Stomach smooth muscle (tissue), 2 donors: ENCODE data around the gene FIGNL2.
"Not testable (repeated sequence)": the region's sequence is repeated elsewhere in the genome, so short reads cannot be mapped to it uniquely, and the experiment has no call there.

Source experiments
- H3K27ac ChIP-seq: one replicate; pipeline ENCODE4 v1.7.0; 2013; ENCODE audit warnings: mild to moderate bottlenecking, low read length, inconsistent platforms
- H3K27me3 ChIP-seq, 2 donors: one replicate each; pipeline ENCODE4 v1.7.0; 2013; ENCODE audit warnings: low read length in 2 of 2; ENCODE audit not compliant: insufficient read depth in 2 of 2, control insufficient read depth in 1 of 2
- H3K36me3 ChIP-seq, 2 donors: one replicate each; pipeline ENCODE4 v1.7.0; 2013; ENCODE audit warnings: low read length in 2 of 2; ENCODE audit not compliant: control insufficient read depth in 2 of 2, insufficient read depth in 2 of 2
- H3K4me1 ChIP-seq: one replicate; pipeline ENCODE4 v1.7.0; 2013; ENCODE audit warnings: low read length; ENCODE audit not compliant: control insufficient read depth, insufficient read depth
- H3K4me3 ChIP-seq, 2 donors: one replicate each; pipeline ENCODE4 v1.7.0; 2013; ENCODE audit warnings: low read length in 2 of 2
- H3K9ac ChIP-seq, 2 donors: one replicate each; pipeline ENCODE4 v1.7.0; 2013; ENCODE audit warnings: low read length in 2 of 2, mild to moderate bottlenecking in 1 of 2
- H3K9me3 ChIP-seq, 2 donors: one replicate each; pipeline ENCODE4 v1.7.0; 2013; ENCODE audit warnings: low read length in 2 of 2; ENCODE audit not compliant: control insufficient read depth in 2 of 2
- donor health status: healthy.
- donor health status: Pancreatic carcinoma.

FIGNL2 gene

GRCh38 chr12:51813931-51814310 lies 34.6 kb downstream of the FIGNL2 start:
- Histone ChIP-seq H3K9me3 (no peaks in the 10 kb centered on the region), H3K27me3 (peaks cover 20 to 24% of the 10 kb centered on the region in 2 donors), H3K27ac (no peak overlapping the region), H3K4me3 (peak overlapping the region in 1 of 2 donors; percentile 65), H3K4me1 (peaks cover 8% of the 10 kb centered on the region), H3K9ac (no peak overlapping the region), H3K36me3 (no peaks in the 10 kb centered on the region)

GRCh38 chr12:51812871-51813270 lies 35.6 kb downstream of the FIGNL2 start:
- Histone ChIP-seq H3K9ac (no peak overlapping the region), H3K4me1 (peaks cover 8% of the 10 kb centered on the region), H3K9me3 (no peaks in the 10 kb centered on the region), H3K27ac (no peak overlapping the region), H3K27me3 (peaks cover 16 to 19% of the 10 kb centered on the region in 2 donors), H3K4me3 (no peak overlapping the region), H3K36me3 (no peaks in the 10 kb centered on the region)

- Histone ChIP-seq H3K4me1 (peaks cover 8% of the 10 kb centered on the region), H3K4me3 (no peak overlapping the region), H3K9me3 (no peaks in the 10 kb centered on the region), H3K27ac (no peak overlapping the region), H3K36me3 (no peaks in the 10 kb centered on the region), H3K9ac (no peak overlapping the region), H3K27me3 (peaks cover 11% of the 10 kb centered on the region in 2 donors)
Observed at GRCh38 chr12:51811203-51812202, 37.0 kb downstream of the FIGNL2 start.

GRCh38 chr12:51809193-51809592 lies 39.3 kb downstream of the FIGNL2 start:
- Histone ChIP-seq H3K9ac (no peak overlapping the region), H3K9me3 (no peaks in the 10 kb centered on the region), H3K4me1 (peaks cover 3% of the 10 kb centered on the region), H3K27ac (no peak overlapping the region), H3K36me3 (no peaks in the 10 kb centered on the region), H3K4me3 (no peak overlapping the region), H3K27me3 (peaks cover 0 to 3% of the 10 kb centered on the region in 2 donors)

GRCh38 chr12:51806896-51807295 lies 41.6 kb downstream of the FIGNL2 start:
- H3K4me1 ChIP-seq, result no peaks in the 10 kb centered on the region
- no peaks in the 10 kb centered on the region for H3K36me3 ChIP-seq
- H3K9me3 ChIP-seq, result no peaks in the 10 kb centered on the region
- no peak overlapping the region for H3K4me3 ChIP-seq
- no peak overlapping the region for H3K9ac ChIP-seq
- H3K27ac ChIP-seq, result no peak overlapping the region
- no peaks in the 10 kb centered on the region for H3K27me3 ChIP-seq

GRCh38 chr12:51801027-51801426 lies 47.5 kb downstream of the FIGNL2 start:
- no peaks in the 10 kb centered on the region for H3K36me3 ChIP-seq
- H3K9ac ChIP-seq, result no peak overlapping the region
- H3K4me1 ChIP-seq, result no peaks in the 10 kb centered on the region
- no peak overlapping the region for H3K4me3 ChIP-seq
- H3K27me3 ChIP-seq, result no peaks in the 10 kb centered on the region
- H3K9me3 ChIP-seq, result no peaks in the 10 kb centered on the region
- no peak overlapping the region for H3K27ac ChIP-seq

GRCh38 chr12:51798501-51798900 lies 50.0 kb downstream of the FIGNL2 start:
- Histone ChIP-seq H3K4me3 (no peak overlapping the region), H3K27me3 (no peaks in the 10 kb centered on the region), H3K9me3 (no peaks in the 10 kb centered on the region), H3K27ac (no peak overlapping the region), H3K9ac (no peak overlapping the region), H3K4me1 (no peaks in the 10 kb centered on the region), H3K36me3 (no peaks in the 10 kb centered on the region)

GRCh38 chr12:51798051-51798450 lies 50.5 kb downstream of the FIGNL2 start:
- H3K4me1 ChIP-seq, H3K9me3 ChIP-seq, H3K36me3 ChIP-seq, H3K27me3 ChIP-seq, H3K27ac ChIP-seq, H3K9ac ChIP-seq, H3K4me3 ChIP-seq: not testable (repeated sequence)

- Histone ChIP-seq H3K27ac (no peak overlapping the region), H3K9ac (no peak overlapping the region), H3K4me1 (no peaks in the 10 kb centered on the region), H3K27me3 (no peaks in the 10 kb centered on the region), H3K36me3 (no peaks in the 10 kb centered on the region), H3K9me3 (no peaks in the 10 kb centered on the region), H3K4me3 (no peak overlapping the region)
Observed at GRCh38 chr12:51797301-51797700, 51.2 kb downstream of the FIGNL2 start.

- Histone ChIP-seq H3K27me3 (no peaks in the 10 kb centered on the region), H3K9me3 (no peaks in the 10 kb centered on the region), H3K4me3 (no peak overlapping the region), H3K36me3 (no peaks in the 10 kb centered on the region), H3K9ac (no peak overlapping the region), H3K27ac (no peak overlapping the region), H3K4me1 (no peaks in the 10 kb centered on the region)
Observed at GRCh38 chr12:51793201-51793600, 55.3 kb downstream of the FIGNL2 start.

- no peaks in the 10 kb centered on the region for H3K4me1 ChIP-seq
- no peak overlapping the region for H3K4me3 ChIP-seq
- no peaks in the 10 kb centered on the region for H3K36me3 ChIP-seq
- no peak overlapping the region for H3K9ac ChIP-seq
- H3K27me3 ChIP-seq, result no peaks in the 10 kb centered on the region
- H3K9me3 ChIP-seq, result no peaks in the 10 kb centered on the region
- H3K27ac ChIP-seq, result no peak overlapping the region
Observed at GRCh38 chr12:51792417-51792816, 56.1 kb downstream of the FIGNL2 start.
